Measurements from ENCODE around the gene IL1RAP. TPM values are rescaled to one million over a fixed set of nuclear protein-coding genes. Genes with fewer than 3 reads are reported as not detected.
A peak's percentile ranks its signal among the peaks of the same experiment; 100 is the strongest.

IL1RAP gene
- total RNA-seq, 1 experiment from 2014 or later = 27.3 TPM

DNA sequence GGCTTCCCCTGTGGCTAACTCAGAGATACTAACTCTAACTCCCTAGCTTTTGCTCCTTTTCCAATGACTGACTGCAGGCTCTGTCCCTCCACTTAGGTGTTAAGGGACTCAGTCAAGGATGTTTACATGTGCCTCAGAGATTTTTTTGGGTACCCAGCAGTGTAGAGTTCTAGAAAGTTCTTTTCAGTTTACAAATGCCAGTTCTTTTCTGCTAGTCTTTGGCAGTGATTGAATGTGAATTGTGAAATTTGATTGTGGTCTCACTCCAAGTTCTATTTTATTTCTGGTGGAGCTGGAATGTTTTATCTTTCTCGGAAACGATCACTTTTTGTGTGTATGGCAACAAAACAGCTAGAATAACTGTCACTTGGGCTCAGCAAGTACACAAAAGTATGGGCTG, 60.6 kb downstream of the IL1RAP start:
- DNase-seq (ENCODE audit: low read depth) = no peak

DNA sequence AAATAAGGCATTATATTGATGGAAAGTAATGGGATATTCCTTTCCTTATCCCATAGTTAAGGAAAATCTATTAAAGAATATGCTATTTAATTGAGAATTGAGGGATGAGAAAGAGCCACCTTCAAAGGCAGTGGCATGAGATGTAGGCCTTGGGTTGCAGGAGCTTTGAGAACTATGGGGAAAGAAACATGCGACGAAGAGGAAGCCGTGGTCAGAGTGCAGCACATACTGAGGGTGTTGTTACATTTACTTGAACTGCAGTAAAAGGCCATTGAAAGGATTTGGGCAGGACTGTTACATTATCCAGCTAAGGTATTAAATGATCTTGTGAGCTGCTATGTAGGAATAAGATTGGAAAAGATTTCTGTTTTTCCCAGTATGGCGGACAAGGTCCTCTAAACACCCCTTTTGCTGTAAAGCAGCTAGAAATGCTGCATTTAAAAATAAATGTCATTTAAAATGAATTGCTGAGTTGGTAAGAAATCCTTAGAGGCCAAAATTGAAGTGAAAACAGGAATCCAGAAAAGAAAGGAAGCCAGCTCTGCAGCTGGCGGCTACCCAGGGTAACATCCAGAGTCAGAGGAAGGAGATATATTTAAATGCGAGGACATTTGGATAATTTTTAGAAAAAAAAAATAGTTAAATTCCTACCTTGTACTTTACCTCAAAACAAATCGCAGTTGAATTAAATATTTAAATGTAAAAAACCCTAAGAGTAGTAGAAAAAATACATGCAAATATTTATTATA, 61.7 kb downstream of the IL1RAP start:
- no peak for DNase-seq (ENCODE audit: low read depth)

DNA sequence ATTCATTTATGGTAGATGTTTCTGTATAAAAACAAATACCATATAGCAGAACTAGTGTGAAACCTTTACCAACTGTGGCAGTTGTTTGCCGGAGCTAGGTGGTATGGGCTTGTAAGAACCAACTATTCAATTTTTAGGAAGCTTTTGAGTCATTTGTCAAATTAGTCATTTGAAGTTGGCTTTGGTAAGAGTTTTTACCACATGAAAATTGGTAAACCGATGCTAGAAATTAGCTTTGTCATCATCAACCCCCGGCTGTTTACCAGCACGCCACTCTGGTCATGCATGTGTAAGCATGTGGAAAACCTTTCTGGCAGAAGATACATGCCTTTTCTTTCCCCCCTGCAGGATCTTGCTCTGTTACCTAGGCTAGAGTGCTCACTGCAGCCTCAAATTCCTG, 63.3 kb downstream of the IL1RAP start:
- no peak for DNase-seq (ENCODE audit: low read depth)

DNA sequence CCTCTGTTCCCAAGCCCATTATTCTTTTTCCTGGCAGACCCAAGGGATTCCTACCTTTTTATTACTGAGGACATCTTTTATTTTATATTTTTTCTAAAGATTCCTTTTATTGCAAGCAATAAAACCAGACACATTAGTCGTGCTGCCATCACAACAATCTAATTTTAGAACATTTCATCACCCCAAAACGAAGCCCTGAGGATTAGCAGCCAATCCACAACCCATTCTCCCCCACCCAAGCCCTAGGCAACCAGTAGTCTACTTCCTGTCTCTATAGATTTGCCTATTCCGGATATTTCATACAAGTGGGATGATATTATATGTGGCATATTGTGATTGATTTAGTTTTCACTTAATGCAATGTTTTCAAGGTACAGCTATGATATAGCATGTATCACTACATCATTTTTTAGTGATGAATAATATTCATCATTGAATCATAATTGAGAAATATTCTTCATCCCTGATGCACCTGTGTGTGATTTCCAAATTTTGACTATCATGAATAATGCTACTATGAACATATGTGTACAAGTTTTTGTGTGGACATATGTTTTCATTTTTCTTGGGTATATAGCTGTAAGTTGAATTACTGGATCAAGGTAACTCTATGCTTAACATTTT, 65.7 kb downstream of the IL1RAP start:
- no peak for DNase-seq (ENCODE audit: low read depth)

DNA sequence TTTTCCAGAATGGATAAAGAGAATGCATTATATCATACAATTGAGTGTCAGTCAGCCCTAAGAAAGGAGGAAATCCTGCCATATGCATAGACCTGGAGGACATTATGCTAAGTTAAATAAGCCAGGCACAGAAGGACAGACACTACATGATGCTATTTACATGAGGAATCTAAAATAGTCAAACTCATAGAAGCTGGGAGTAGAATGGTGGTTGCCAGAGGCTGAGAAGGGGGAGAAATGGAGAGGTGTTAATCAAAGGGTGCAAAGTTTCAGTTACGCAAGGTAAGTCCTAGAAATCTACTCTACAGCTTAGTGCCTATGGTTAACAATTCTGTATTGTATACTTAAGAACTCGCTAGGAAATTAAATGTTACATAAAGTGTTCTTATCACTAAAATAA, 66.5 kb downstream of the IL1RAP start:
- no peak for DNase-seq (ENCODE audit: low read depth)

DNA sequence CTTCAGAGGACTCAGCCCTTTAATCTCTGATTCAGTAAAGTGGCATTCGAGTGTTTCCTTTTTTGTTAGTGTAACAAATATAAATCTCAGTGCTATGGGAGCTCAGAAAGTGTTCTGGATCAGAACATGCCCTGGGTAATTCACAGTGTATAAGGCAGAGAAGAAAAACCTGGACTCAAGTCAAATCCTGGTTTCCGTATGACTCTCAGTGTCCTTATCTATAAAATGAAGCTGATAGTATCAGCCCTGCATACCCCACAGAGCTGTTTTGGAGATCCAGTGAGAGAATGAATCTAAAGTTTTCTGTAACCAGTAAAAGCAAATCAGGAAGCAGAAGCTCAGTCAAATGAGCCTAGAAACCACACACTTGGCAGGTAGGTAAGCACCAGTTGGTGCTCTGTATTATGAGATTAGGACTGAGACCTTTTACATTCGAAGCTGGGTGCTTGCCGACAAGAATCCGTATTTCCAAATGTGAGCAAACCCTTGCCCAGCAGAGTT, 67.2 kb downstream of the IL1RAP start:
- DNase-seq (ENCODE audit: low read depth) = no peak

DNA sequence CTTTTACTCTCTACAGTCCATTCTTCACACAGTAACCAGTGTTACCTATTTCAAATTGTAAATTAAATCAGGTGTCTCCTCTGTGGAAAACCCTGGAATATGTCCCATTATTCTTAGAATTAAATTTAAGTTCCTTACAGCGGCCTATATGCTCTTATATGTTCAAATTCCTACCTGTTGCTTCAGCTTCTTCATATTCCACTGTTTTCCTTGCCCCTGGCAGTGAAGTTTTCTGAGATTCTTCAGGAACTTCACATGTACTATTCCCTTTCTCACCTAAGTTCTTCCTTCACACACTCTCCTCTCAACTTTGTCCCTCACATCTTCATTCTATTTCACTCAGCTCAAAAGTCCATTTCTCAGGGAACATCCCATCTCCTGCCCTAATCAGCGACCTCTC, 68.8 kb downstream of the IL1RAP start:
- no peak for DNase-seq (ENCODE audit: low read depth)

DNA sequence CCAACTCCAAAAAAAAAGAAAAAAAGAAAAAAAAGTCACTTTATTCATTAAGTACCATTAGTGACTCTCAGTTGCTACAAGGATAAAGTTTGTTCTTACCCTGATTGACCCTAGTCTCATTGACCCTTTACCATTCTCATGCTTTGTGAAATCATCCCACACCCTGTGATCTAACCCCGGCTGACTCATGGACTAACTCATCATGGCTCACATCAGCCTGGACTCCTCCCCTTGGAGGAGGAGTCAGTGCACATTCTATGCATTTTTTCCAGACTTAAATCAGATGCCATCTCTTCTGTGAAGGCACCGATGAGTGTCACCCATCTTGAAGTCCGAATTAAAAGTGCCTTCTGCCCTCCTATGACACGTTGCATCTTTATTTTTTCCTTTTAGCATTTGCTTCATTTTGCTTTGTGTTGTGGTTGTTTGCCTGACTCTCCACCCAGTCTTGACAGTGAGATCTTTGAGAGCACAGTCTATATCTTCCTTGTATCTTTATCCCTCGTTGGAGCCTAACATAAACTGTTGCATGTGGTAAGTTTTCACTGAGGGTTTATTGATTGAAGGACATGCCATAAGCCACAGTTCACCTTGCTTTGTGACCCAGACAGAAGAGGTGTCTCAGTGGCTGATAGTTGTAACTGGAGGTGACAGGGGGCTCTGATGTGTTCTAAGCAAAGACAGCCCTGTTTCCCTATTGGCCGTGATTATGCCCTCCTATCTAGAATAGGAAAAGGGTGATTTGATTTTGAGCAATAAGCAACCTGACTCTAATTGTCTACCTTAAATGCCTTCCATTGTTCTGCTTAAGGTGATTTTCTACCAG, 72.1 kb downstream of the IL1RAP start:
- peak; percentile 96 for DNase-seq (ENCODE audit: low read depth)

DNA sequence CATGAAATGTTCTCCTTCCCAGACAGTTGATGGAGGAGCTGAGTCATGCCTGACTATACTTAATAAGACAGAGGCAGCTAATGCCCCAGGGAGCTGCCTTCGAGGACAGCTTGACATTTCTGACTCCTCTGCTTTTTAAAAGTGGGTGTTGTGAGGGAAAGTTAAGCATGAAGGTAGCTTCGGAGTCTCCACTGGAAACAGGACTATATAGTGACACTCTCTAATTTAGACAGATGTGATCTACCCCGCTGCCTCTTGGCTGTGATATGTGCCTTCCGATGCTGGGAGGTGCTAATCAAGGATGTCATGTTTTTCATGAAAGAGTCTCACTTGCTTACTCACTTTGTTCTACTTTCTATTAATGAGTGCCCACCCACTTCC, 72.7 kb downstream of the IL1RAP start:
- peak; percentile 69 for DNase-seq (ENCODE audit: low read depth)

DNA sequence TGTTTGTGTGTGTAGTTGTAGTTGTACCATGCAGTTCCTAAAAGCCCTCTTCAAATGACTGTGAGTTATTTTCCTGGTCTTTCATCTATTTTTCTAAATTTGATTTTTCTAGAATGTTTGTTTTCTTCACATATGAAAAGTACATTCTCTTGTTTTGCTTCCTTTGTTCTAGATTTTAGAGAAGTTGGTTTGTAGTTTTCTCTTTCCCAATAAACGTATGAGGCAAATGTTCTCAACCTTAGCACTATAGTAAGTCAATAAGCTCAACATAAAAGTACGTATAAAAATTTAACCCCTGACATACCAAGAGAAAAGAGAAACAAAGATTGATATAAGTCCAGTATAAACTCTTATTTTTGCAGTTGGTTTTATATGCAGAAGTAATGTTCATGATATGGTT, 74.7 kb downstream of the IL1RAP start:
- no peak for DNase-seq (ENCODE audit: low read depth)

DNA sequence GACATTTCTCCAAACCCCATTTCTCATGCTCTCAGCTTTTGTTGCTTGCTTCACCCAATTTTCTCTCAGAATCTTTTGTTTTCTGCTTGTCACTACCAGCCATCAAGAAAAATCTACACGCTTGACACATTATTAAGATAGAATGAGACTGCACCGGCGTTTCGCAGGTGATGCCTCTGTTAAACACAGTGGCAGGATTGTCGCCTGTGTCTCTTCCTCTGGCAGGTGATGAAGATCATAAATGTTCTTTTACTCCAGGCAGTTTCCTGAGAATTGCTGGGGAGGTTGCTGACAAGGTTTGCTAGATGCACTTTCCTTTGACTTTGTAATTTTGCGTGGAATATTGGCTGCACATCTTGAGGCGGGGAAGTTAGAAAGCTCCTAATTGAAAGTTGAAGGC, 75.4 kb downstream of the IL1RAP start:
- DNase-seq (ENCODE audit: low read depth) = no peak

DNA sequence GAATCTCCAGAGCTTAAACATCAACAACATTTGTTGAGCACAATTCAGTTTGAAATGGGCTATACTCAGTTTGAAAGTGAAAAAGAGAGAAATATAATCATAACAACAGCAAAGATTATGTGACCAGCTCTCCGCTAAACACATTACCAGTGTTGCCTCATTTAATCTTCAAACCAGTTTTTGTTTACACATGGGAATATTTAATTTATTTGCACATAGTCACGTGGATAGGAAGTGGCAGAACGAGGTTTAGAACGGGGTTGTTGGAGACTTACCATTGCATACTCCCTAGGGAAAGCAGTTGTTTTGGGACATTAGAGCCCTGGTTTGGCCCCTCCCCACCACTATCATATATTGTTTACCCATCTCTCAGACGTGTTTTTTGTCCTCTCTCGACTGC, 77.2 kb downstream of the IL1RAP start:
- no peak for DNase-seq (ENCODE audit: low read depth)

DNA sequence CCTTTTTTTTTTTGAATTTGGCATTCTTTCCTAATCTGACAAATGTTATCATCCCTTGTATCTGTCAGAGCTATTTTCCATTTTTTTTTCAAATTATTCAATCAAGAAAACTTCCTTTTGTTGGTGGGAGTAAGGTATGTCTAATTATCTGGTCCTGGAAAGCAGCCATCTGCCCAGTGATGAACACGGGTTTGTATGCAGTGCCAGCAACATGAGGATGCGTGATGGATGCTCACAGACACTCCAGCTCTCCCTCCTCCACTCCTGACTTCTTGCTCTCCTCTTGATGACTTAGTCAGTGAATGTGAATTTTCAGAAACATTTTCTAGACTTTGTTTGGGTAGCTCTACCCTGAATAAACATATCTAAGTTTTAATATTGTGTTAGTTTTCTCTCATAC, 79.2 kb downstream of the IL1RAP start:
- DNase-seq (ENCODE audit: low read depth) = no peak

DNA sequence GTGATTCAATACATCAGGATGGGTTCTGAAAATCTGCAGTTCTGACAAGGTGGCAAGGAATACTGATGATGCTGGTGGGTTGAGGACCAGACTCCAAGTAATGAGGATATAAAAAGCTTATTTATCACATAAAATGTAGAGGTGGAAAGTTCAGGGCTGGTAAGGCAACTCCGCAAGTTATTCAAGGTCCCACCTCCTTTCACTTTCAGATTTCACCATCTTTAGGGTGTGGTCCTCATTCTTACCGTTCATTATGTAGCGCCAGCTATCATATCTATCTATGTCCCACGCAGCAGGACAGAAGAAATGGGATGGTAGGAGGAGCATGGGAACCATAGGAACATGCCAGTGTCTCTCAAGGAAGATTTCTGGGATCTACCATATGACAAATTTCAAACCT, 80.3 kb downstream of the IL1RAP start:
- DNase-seq (ENCODE audit: low read depth) = no peak

DNA sequence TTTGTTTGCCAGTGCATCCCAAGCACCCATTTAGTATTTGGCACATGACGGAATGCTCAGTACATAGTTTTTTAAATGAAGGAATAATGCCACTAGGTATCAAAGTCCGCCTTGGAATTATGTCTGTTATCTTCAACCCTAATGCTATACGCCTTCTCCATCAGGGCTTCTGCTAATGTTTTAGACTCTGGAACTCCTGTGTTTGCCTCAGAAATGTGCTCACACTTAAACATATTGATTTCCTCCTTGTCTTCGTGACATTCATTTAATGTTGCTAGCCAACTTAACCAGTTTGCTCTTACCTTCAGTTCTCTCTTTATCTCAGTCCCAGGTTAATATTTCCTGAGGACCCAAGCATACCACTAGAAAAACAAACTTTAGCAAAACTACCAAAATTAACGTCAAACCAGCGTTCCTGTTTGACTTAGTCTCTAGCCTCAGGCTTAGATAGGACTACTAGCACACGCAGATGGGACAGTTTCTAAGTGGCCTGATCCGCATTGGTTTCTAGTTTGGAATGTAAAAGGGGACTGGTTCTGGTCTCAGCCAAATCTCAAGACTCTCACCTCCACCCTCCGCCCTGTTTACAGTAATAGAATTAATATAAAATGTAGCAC, 81.4 kb downstream of the IL1RAP start:
- no peak for DNase-seq (ENCODE audit: low read depth)

DNA sequence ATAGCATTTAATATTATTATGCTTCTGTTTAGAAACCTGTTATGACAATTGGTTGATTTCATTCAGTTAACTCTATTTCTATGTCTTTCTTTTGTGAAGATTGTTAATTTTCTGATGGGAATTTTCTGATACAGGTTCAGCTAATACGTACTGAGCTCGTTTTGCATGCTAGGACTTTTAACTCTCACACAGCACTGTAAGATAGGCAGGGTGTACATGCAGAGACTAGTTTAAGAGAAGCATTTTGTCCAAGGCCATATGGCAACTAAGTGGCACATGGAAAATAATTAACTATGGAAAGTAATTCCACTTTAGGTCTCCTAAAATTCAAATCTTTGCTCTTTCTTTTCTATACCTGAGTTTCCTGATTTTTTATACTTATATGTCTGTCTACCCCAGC, 81.9 kb downstream of the IL1RAP start:
- no peak for DNase-seq (ENCODE audit: low read depth)

DNA sequence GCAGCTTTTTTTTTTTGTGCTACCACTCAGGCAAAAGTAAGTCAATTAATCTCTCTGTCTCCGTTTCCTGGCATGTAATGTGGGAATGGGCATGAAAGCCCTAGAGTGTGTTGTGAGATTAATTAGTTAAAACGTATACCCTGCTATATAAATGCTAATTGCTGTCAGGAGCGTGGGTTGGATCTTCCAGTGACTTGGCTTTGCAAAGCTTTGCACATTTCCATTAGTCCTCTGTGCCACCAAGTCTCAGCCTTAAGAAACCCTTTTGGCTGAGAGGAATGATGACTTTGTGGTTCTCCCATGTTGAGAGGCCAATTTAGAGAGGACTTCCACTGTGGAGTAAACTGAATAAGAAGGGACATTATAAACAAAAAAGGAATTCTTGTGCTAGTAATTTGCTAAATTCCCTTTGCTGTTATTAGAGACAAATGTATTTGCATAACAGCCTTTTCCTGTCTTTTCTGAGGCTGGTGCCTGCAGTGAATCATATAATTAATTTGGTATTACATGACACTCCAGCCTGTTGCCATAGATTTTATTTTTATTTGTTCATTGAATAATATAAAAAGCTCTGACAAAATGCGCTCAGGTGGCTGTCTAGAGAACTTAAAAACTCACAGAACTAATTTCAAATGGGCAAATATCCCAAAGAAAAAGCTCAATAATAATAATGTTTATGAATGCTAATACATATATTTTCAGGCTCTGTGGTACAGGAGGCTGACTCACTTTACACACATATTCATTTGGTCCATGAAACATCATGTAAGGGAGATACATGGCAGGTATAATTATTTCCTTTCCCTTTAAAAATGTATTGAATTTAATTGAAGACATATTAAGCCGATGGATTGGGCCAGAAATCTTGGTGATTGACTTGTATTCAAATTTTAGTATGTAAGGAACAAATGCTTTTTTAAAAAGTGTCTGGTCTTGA, 82.7 kb downstream of the IL1RAP start:
- DNase-seq (ENCODE audit: low read depth) = no peak

DNA sequence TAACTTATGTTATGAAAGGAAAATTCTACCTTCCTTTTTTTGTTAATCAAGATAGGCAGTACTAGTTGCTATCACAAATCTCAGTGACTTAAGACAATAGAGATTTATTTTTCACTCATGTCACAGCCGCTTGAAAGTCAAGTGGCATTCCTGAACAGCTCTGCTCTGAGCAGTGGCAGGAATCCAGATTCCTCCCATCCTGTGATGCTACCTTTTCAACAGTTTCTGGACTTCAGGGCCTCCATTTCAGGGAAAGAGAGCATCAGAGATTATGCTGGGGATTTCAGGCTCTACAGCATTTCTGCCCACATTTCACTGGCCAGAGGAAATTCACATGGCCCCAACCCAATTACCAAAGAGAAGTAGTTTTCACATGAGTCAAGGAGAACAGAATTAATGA, 83.4 kb downstream of the IL1RAP start:
- DNase-seq (ENCODE audit: low read depth) = no peak

DNA sequence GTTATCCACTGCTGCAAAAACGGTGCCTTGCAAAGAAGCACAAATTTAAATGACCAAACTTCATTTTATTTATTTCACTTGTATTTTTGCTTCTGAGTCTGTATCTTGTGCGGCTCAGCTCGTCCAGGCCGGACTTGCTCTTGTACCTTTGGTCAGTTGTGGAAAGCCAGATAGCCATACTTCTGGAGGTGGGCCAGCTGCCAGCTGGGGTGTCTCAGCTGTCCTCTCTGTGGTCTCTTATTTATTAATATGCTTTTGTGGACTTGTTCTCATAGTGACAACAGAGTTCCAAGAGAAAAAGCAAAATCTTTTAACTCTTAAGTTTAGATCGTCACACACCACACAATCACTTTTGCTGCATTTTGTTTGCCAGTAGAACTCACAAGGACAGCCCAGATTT, 87.7 kb downstream of the IL1RAP start:
- no peak for DNase-seq (ENCODE audit: low read depth)

DNA sequence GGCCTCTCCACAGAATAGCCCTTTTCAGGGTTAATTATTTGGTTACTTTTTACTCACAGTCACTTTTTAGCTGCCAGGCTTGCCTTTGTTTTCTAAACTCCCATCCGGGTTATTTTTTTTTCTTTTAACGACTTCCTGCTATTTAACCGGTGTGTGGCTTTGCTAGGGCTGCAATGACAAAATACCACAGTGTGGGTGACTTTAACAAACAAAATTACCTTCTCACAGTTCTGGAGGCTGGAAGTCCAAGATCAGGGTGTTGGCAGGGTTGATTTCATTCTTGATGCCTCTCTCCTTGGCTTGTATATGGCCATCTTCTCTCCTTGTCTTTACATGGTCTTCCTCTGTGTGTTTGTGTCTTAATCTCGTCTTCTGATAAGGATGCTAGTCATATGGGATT, 91.5 kb downstream of the IL1RAP start:
- no peak for DNase-seq (ENCODE audit: low read depth)

DNA sequence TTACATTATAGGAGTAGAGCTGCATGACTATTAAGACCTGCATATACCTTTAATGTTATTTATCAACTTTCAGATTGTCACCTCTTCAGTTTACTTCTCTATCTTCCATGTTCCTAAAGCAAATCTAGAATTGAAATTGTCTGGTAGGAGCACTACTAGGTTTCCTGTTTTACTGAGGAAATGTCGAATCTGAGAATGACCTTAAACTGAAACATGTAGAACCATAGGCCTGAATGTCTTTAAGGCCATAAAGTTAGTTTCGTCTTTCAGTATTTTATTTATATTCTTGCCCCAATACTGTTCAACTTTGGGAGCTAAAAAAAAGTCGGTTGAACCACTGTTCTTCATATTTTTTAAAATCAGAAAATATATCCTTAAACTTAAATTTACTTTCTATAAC, 92.7 kb downstream of the IL1RAP start:
- DNase-seq (ENCODE audit: low read depth) = no peak

Data from HT1080 (cell line).